Colonic mucosa (tissue), 4 donors: ENCODE measurements around the gene ERCC8. TPM values are rescaled to one million over a fixed set of nuclear protein-coding genes. Genes with fewer than 3 reads are reported as not detected.

Experiments
- DNase-seq: peaks from one replicate; pipeline ENCODE4 v3.0.0-alpha.2; 2020
- H3K27ac ChIP-seq: fragments of 200-600 bp; one replicate; pipeline ENCODE4 v1.8.0; 2021
- H3K27me3 ChIP-seq: fragments of 200-600 bp; one replicate; pipeline ENCODE4 v1.8.0; 2021
- H3K36me3 ChIP-seq: fragments of 200-600 bp; one replicate; pipeline ENCODE4 v1.8.0; 2021
- H3K4me1 ChIP-seq: fragments of 200-600 bp; one replicate; pipeline ENCODE4 v1.8.0; 2021; ENCODE audit warnings: mild to moderate bottlenecking
- H3K4me3 ChIP-seq: fragments of 200-600 bp; one replicate; pipeline ENCODE4 v1.8.0; 2021
- H3K9ac ChIP-seq, 2 donors: one replicate each; pipeline ENCODE4 v1.7.0; 2013; ENCODE audit warnings: control low read depth in 2 of 2, low read depth in 2 of 2, low read length in 2 of 2
- H3K9me3 ChIP-seq: fragments of 200-600 bp; one replicate; pipeline ENCODE4 v1.8.0; 2021
- intact Hi-C: fragments of 100-400 bp; cut with DNase I; formaldehyde crosslinking; loops from one replicate; pipeline ENCODE4 v1.14.1; 2022
- total RNA-seq, 2 donors: library from RNA; stranded (reverse); fragmentation: NEBNext Ultra II Directional in 1 of 2; extraction: Animal tissue kit (Norgen Biotek cat#: 25700) in 1 of 2; gene quantifications; one replicate each; pipeline ENCODE4 v1.2.1, GENCODE V29; 2021
- TF ChIP-seq, protein P1 (sequence below): fragments of 200-600 bp; IDR thresholded peaks from one replicate; pipeline ENCODE4 v1.8.0; 2022; ENCODE audit warnings: antibody characterized with exemption, mild to moderate bottlenecking
- donor health status: healthy.
- donor health status: DM: no; HTN: no; CAD: no.
- donor health status: DM: no; HTN: no; CAD: no.

ERCC8 gene
- total RNA-seq, 2 donors from 2014 or later: 9.0 to 9.8 TPM

DNA sequence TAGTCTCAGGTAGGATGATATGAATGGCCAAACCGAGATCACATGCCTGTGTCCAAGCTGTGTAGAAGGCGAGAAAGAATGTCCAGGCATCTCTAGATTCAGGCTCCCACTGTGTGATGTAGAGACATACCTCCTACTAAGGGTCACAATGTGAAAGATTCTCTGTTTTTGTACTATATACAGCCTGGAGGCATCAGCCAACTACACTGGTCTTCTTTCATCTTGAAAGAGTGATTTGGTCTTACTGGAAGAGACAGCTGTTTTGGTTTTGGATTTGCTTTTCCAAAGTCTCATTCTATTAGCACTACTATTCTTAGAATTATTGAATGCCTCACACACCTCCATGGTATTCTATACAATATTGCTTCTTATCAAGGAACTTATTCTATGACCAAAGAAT is 26.4 kb downstream of the ERCC8 start:
- Histone ChIP-seq H3K27ac (no peak overlapping the region), H3K4me1 (no peaks in the 10 kb centered on the region), H3K4me3 (no peak overlapping the region), H3K27me3 (no peaks in the 10 kb centered on the region), H3K9ac (no peak overlapping the region), H3K9me3 (no peaks in the 10 kb centered on the region), H3K36me3 (no peaks in the 10 kb centered on the region)
- TF ChIP-seq, protein P1, sequence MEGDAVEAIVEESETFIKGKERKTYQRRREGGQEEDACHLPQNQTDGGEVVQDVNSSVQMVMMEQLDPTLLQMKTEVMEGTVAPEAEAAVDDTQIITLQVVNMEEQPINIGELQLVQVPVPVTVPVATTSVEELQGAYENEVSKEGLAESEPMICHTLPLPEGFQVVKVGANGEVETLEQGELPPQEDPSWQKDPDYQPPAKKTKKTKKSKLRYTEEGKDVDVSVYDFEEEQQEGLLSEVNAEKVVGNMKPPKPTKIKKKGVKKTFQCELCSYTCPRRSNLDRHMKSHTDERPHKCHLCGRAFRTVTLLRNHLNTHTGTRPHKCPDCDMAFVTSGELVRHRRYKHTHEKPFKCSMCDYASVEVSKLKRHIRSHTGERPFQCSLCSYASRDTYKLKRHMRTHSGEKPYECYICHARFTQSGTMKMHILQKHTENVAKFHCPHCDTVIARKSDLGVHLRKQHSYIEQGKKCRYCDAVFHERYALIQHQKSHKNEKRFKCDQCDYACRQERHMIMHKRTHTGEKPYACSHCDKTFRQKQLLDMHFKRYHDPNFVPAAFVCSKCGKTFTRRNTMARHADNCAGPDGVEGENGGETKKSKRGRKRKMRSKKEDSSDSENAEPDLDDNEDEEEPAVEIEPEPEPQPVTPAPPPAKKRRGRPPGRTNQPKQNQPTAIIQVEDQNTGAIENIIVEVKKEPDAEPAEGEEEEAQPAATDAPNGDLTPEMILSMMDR: no peak
- intact Hi-C loops: no loop called here
- no peak for DNase-seq

- H3K27ac ChIP-seq: no peak overlapping the region
- no peaks in the 10 kb centered on the region for H3K27me3 ChIP-seq
- DNase-seq: no peak
- no peaks in the 10 kb centered on the region for H3K9me3 ChIP-seq
- no peaks in the 10 kb centered on the region for H3K36me3 ChIP-seq
- no peak overlapping the region for H3K9ac ChIP-seq
- H3K4me3 ChIP-seq: no peak overlapping the region
- intact Hi-C loops: no loop called here
- TF ChIP-seq, protein P1: no peak
- H3K4me1 ChIP-seq: no peaks in the 10 kb centered on the region
These were observed 28.2 kb downstream of the ERCC8 start for GRCh38 chr5:60916646-60917045.

DNA sequence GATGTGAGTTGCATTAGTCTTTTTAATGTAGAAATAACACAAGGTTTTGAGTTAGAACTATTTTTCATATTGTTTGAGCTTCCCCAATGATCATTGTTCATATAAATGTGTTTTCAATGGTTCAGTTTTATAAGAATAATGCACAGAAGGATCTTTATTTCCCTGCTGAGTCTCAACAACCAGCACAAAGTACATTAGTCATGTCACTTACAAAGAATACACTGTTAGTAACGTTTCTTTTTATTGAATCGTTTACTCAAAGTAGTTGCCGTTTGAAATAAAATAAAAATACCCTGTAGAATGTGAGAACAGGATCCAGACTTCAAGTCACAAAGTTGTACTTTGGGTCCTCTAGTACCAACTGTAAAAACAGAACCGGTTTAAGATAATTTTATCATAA is 41.5 kb downstream of the ERCC8 start:
- no peaks in the 10 kb centered on the region for H3K9me3 ChIP-seq
- no peak overlapping the region for H3K4me3 ChIP-seq
- no peak overlapping the region for H3K27ac ChIP-seq
- TF ChIP-seq, protein P1: no peak
- H3K4me1 ChIP-seq: no peaks in the 10 kb centered on the region
- intact Hi-C loops: no loop called here
- DNase-seq: no peak
- H3K27me3 ChIP-seq: no peaks in the 10 kb centered on the region
- H3K36me3 ChIP-seq: no peaks in the 10 kb centered on the region
- no peak overlapping the region for H3K9ac ChIP-seq

DNA sequence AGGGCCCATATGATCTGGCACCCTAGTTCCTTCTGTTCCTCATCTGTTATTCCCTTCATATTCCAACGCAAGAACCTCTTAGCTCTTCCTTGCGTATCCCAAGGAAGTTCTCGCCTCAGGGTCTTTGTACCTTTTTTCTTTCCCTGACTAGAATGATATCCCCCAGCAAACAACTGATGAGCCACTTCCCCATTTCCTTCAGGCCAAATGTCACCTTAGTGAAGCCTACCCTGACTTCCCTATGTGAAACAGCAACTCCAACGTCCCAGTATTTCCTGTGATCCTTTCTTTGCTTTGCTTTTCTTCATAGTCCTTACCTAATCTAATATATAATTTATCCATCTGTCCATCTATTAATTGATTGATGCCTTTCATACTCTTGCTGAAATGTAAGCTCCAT is 47.9 kb downstream of the ERCC8 start:
- TF ChIP-seq, protein P1: no peak
- Histone ChIP-seq H3K9ac (no peak overlapping the region), H3K4me3 (no peak overlapping the region), H3K9me3 (no peaks in the 10 kb centered on the region), H3K27me3 (no peaks in the 10 kb centered on the region), H3K27ac (no peak overlapping the region), H3K36me3 (no peaks in the 10 kb centered on the region), H3K4me1 (no peaks in the 10 kb centered on the region)
- DNase-seq: no peak
- intact Hi-C loops: no loop called here

- Histone ChIP-seq H3K4me3 (no peak overlapping the region), H3K27ac (no peak overlapping the region), H3K27me3 (no peaks in the 10 kb centered on the region), H3K9ac (no peak overlapping the region), H3K4me1 (no peaks in the 10 kb centered on the region), H3K9me3 (no peaks in the 10 kb centered on the region), H3K36me3 (no peaks in the 10 kb centered on the region)
- no peak for DNase-seq
- TF ChIP-seq, protein P1: no peak
- intact Hi-C loops: no loop called here
These were observed 51.3 kb downstream of the ERCC8 start for GRCh38 chr5:60893521-60893920.

GRCh38 chr5:60891667-60892066 is 53.2 kb downstream of the ERCC8 start:
- Histone ChIP-seq H3K9ac (no peak overlapping the region), H3K4me1 (no peaks in the 10 kb centered on the region), H3K9me3 (no peaks in the 10 kb centered on the region), H3K36me3 (no peaks in the 10 kb centered on the region), H3K4me3 (no peak overlapping the region), H3K27ac (no peak overlapping the region), H3K27me3 (no peaks in the 10 kb centered on the region)
- intact Hi-C loops: no loop called here
- TF ChIP-seq, protein P1: no peak
- no peak for DNase-seq
